OCI-LY1 (cell line): ENCODE data around the gene DCAF7.

Experiments
- EZH2 ChIP-seq: fragments of 200-600 bp; sonication (generic), shearing (Covaris generic); IDR thresholded peaks from 2 replicates; pipeline ENCODE4 v1.8.0; 2017; ENCODE audit warnings: borderline replicate concordance, mixed run types, mild to moderate bottlenecking, antibody characterized with exemption, low read length, moderate library complexity, mixed read lengths
- TF ChIP-seq, protein P1 (sequence below): fragments of 200-600 bp; sonication (generic), shearing (Covaris generic); IDR thresholded peaks from 2 replicates; pipeline ENCODE4 v1.5.1; 2017; ENCODE audit warnings: mild to moderate bottlenecking, antibody characterized with exemption, low read length, moderate library complexity, mixed read lengths

DNA sequence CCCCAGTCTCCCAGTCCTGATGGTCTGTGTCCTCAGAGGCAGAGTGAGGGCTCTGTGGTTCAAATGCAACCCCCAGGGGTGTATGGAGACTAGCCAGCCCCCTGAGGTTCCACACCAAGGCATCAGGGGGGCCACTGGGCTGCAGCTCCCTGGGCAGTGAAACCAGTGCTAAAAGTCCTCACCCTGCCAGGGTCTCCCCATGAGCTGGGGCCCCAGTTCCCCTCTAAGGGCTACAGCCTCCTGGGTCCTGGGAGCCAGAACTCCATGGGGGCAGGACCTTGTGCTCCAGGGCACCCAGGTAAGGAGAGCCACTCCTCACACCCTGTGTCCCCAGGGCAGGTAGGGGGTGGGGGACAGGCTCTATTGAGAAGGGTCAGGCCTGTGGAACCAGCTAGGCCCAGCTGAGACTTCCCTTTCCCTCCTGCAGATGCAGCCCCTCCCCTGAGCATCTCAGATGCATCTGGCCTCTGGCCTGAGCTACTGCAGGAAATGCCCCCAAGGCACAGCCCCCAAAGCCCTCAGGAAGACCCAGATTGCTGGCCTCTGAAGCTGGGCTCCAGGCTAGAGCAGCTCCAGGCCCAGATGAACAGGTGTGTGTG is 6.4 kb upstream of the DCAF7 start:
- TF ChIP-seq, protein P1, sequence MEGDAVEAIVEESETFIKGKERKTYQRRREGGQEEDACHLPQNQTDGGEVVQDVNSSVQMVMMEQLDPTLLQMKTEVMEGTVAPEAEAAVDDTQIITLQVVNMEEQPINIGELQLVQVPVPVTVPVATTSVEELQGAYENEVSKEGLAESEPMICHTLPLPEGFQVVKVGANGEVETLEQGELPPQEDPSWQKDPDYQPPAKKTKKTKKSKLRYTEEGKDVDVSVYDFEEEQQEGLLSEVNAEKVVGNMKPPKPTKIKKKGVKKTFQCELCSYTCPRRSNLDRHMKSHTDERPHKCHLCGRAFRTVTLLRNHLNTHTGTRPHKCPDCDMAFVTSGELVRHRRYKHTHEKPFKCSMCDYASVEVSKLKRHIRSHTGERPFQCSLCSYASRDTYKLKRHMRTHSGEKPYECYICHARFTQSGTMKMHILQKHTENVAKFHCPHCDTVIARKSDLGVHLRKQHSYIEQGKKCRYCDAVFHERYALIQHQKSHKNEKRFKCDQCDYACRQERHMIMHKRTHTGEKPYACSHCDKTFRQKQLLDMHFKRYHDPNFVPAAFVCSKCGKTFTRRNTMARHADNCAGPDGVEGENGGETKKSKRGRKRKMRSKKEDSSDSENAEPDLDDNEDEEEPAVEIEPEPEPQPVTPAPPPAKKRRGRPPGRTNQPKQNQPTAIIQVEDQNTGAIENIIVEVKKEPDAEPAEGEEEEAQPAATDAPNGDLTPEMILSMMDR, result no peak
- no peak for TF ChIP-seq EZH2
